ENCODE data around the gene EGFR.

- TF ChIP-seq CTCF (IDR thresholded peaks at IDR 0.05; ENCODE audit: low read depth, low read length), result no peak
- no peak for TF ChIP-seq POLR2A (IDR thresholded peaks at IDR 0.05; ENCODE audit: extremely low read depth, insufficient read length)
Observed at GRCh38 chr7:55206235-55207029, 187.6 kb downstream of the EGFR start.
